GM12878 (cell line): ENCODE results near the gene CHD5. TPM values are rescaled to one million over a fixed set of nuclear protein-coding genes. Genes with fewer than 3 reads are reported as not detected.

Experiments
- ATAC-seq: fragments of 200-7000 bp; cut with Tn5 transposase; 3 replicates; pipeline ENCODE4 v1.9.1; 2020; ENCODE audit warnings: mild to moderate bottlenecking, moderate library complexity
- BruUV-seq: library from RNA; stranded (reverse); fragments of 400-500 nt; replicated peaks from 2 replicates; lab custom pipeline; 2021; lab: Mats Ljungman, UMichigan
- CTCF ChIA-PET: fragments of 300-600 bp; sonication (Branson Sonifier 250); formaldehyde crosslinking; extraction: SDS; loops from one replicate; lab custom pipeline; 2021; ENCODE audit warnings: inconsistent platforms; lab: Yijun Ruan, JAX
- POLR2A ChIA-PET: fragments of 350-600 bp; formaldehyde crosslinking; extraction: SDS; loops from one replicate; lab custom pipeline; 2021; ENCODE audit warnings: inconsistent platforms; lab: Charles Lee
- RAD21 ChIA-PET: fragments of 300-600 bp; sonication (Branson Sonifier 250); formaldehyde crosslinking; loops from one replicate; lab custom pipeline; 2023; ENCODE audit warnings: antibody characterized with exemption; ENCODE audit not compliant: unreplicated experiment; lab: Charles Lee
- SMC1A ChIA-PET: fragments of 300-600 bp; sonication (Branson Sonifier 250); formaldehyde crosslinking; loops from one replicate; lab custom pipeline; 2023; ENCODE audit not compliant: unreplicated experiment, uncharacterized antibody; lab: Charles Lee
- DNase-seq: peaks from one replicate; pipeline ENCODE4 v3.0.0-alpha.2; 2011; ENCODE audit warnings: low read depth, low spot score
- FAIRE-seq: peaks from 3 replicates; lab custom pipeline; 2011; peaks lifted over from hg19 to GRCh38; lab: Jason Lieb, UNC
- H2AFZ ChIP-seq: 2 replicates; pipeline ENCODE4 v1.6.0; 2011; ENCODE audit warnings: low read depth, low read length, control low read depth; ENCODE audit not compliant: control insufficient read depth
- H3K27ac ChIP-seq: 2 replicates; pipeline ENCODE4 v1.5.1; 2011; ENCODE audit warnings: control low read depth; ENCODE audit not compliant: control insufficient read depth, insufficient read depth
- H3K27me3 ChIP-seq, 2 experiments: replicated peaks in 1 of 2; 2 replicates each; pipeline versions ENCODE4 v1.6.0 to v1.6.1; 2011; ENCODE audit warnings: low read length in 1 of 2; ENCODE audit not compliant: control insufficient read depth in 2 of 2, insufficient read depth in 2 of 2
- H3K36me3 ChIP-seq, 2 experiments: 2 replicates each; pipeline ENCODE4 v1.5.1; 2011; ENCODE audit warnings: low read length in 1 of 2; ENCODE audit not compliant: control insufficient read depth in 2 of 2, insufficient read depth in 2 of 2
- H3K4me1 ChIP-seq: 2 replicates; pipeline ENCODE4 v1.6.1; 2011; ENCODE audit warnings: mild to moderate bottlenecking, low read length, moderate library complexity, mixed read lengths; ENCODE audit not compliant: control insufficient read depth, insufficient read depth
- H3K4me2 ChIP-seq: 2 replicates; pipeline ENCODE4 v1.6.0; 2011; ENCODE audit warnings: control low read depth; ENCODE audit not compliant: control insufficient read depth, insufficient read depth
- H3K4me3 ChIP-seq: fragments of 200-600 bp; sonication (generic); 2 replicates; pipeline ENCODE4 v1.5.1; 2016
- H3K79me2 ChIP-seq: 2 replicates; pipeline ENCODE4 v1.6.0; 2011; ENCODE audit warnings: low read length; ENCODE audit not compliant: control insufficient read depth, insufficient read depth
- H3K9ac ChIP-seq: 2 replicates; pipeline ENCODE4 v1.8.0; 2011; ENCODE audit warnings: low read length, control low read depth, mixed read lengths; ENCODE audit not compliant: control insufficient read depth, insufficient read depth
- H3K9me3 ChIP-seq: replicated peaks from 3 replicates; pipeline ENCODE4 v1.5.1; 2011; ENCODE audit warnings: mild to moderate bottlenecking, low read length; ENCODE audit not compliant: control insufficient read depth, insufficient read depth
- H4K20me1 ChIP-seq: 2 replicates; pipeline ENCODE4 v1.6.0; 2011; ENCODE audit not compliant: control insufficient read depth, insufficient read depth
- CBFB ChIP-seq: IDR thresholded peaks from 2 replicates; pipeline ENCODE4 v1.6.1; 2016; ENCODE audit warnings: antibody characterized with exemption, low read depth
- MXI1 ChIP-seq: fragments of 150-350 bp; IDR thresholded peaks from 2 replicates; pipeline ENCODE4 v1.6.1; 2011; ENCODE audit warnings: low read depth, mild to moderate bottlenecking, inconsistent platforms, low read length, improper control_type of control experiment
- PAX8 ChIP-seq: fragments of 450-650 bp; IDR thresholded peaks from 2 replicates; pipeline ENCODE4 v1.6.1; 2017; ENCODE audit warnings: mild to moderate bottlenecking, moderate library complexity
- RUNX3 ChIP-seq: IDR thresholded peaks from 2 replicates; pipeline ENCODE4 v1.6.1; 2012; ENCODE audit warnings: low read length, inconsistent platforms
- SREBF1 ChIP-seq: IDR thresholded peaks from 2 replicates; pipeline ENCODE4 v1.6.1; 2012; ENCODE audit warnings: mild to moderate bottlenecking, low read length
- TAF1 ChIP-seq: IDR thresholded peaks from 2 replicates; pipeline ENCODE4 v1.6.1; 2011; ENCODE audit warnings: mild to moderate bottlenecking, low read depth, low read length, borderline replicate concordance
- WGBS: methylation state at CpG from one replicate; pipeline ENCODE4 v1.1.6; 2016; ENCODE audit warnings: low lambda C conversion rate; ENCODE audit not compliant: insufficient replicate concordance, insufficient coverage; ENCODE audit errors: missing lambda C conversion rate; 5-methylcytosine and 5-hydroxymethylcytosine counted together
- in situ Hi-C: fragments of 300-500 bp; cut with MboI; formaldehyde crosslinking; loops from 9 replicates; pipeline ENCODE4 v1.14.3; 2018; ENCODE audit warnings: mixed read lengths
- intact Hi-C: fragments of 100-400 bp; cut with micrococcal nuclease; formaldehyde crosslinking; loops from one replicate; pipeline ENCODE4 v1.14.2; 2022; ENCODE audit not compliant: unreplicated experiment
- polyA plus RNA-seq, 11 experiments: library from polyadenylated mRNA; depleted of rRNA in 4 of 11; unstranded in 6 of 11; stranded (reverse) in 5 of 11; fragments of >200 nt; fragmentation: Nextera tagmentation in 4 of 11; fragmentation: Illumina TruSeq in 1 of 11; extraction: Ambion mirVana in 4 of 11; extraction: Trizol in 1 of 11; gene quantifications; 1 replicate in 1 of 11; 2 replicates in 10 of 11; pipeline versions ENCODE4 v1.2.1 to v1.2.3, GENCODE V29; 2011 to 2016; ENCODE audit warnings: inconsistent platforms in 2 of 11, missing spikeins in 2 of 11, low read depth in 1 of 11
- total RNA-seq, 4 experiments: library from RNA; depleted of rRNA in 3 of 4; stranded (reverse); fragments of >200 nt in 3 of 4; fragmentation: Illumina TruSeq in 1 of 4; extraction: Trizol in 1 of 4; gene quantifications; 2 replicates each; pipeline versions ENCODE4 v1.2.1 to v1.2.3, GENCODE V29; 2013 to 2021
- TF ChIP-seq, protein P1 (sequence below): fragments of 450-650 bp; IDR thresholded peaks from 2 replicates; pipeline ENCODE4 v1.6.1; 2017; ENCODE audit warnings: low read depth, mild to moderate bottlenecking, moderate library complexity

The CHD5 gene
- total and polyA plus RNA-seq, 10 of the 15 experiments (the other 5 are each of a cell fraction or from before 2014, with no cell fraction given), result 0.03 to 0.49 (median 0.13) TPM; not detected in 3

DNA sequence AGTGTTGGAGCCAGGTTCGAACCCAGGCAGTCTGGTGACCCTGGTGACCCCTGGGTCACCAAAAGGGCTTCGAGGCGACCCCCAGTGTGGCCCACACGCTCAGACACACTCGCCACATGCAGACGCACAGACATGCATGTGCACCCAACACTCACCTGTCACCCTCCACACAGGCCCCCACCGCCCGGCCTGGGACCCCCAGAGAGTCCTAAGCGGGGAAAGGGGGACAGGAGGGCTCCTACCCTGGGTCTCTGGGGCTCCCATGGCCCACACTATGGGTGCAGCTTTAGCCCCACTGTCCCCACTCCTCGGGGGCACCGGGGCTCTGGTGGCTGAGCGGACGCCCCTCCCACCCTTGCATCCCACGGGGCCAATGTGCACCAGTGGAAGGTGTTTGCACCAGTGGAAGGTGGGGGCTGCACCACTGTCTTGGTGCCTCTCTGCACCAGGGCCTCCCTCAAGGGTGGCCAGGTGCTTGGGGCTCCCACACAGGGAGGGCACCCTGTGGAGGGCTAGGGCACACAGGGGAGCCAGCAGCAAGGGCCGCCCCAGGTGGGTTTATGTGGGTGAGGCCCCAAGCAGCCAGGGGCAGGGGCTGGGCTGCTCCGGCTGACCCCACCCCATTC lies 9.9 kb downstream of the CHD5 start (continued):
- TF ChIP-seq, protein P1, sequence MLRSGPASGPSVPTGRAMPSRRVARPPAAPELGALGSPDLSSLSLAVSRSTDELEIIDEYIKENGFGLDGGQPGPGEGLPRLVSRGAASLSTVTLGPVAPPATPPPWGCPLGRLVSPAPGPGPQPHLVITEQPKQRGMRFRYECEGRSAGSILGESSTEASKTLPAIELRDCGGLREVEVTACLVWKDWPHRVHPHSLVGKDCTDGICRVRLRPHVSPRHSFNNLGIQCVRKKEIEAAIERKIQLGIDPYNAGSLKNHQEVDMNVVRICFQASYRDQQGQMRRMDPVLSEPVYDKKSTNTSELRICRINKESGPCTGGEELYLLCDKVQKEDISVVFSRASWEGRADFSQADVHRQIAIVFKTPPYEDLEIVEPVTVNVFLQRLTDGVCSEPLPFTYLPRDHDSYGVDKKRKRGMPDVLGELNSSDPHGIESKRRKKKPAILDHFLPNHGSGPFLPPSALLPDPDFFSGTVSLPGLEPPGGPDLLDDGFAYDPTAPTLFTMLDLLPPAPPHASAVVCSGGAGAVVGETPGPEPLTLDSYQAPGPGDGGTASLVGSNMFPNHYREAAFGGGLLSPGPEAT, result no peak
- TF ChIP-seq MXI1, result no peak
- no peak for TF ChIP-seq CBFB
- TF ChIP-seq, all 136 proteins: peak for 0

DNA sequence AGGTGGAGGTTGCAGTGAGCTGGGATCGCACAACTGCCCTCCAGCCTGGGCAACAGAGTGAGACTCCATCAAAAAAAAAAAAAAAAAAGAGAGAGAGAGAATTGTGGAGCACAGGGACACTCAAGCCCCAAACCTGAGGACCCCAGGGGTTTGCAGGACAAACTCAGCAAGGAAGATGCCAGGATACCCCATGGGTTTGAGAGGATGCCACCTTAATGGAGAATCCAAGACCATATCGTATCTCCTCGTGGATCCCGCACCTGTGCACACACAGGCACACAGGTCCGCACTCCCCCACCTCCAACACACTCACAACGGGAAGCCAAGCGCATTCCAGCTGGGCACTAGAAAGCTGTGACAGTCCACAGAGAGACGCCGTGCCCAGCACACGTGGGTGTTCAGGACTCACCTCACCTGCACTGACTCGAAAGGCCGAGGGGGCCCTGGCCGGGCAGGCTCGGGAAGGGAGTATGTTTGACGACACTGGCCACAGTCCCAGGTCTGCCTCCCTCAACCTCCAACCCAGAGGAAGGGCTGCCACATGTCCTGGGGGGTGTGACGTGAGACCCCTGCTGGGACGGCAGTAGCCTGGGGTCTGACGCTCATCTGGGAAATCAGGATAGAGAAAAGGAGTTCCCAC lies 11.1 kb downstream of the CHD5 start:
- intact Hi-C loops, result loop anchor here (5.0 kb wide), 1 partner anchor 52 kb away; no protein-coding TSS in a partner anchor
- ChIA-PET POLR2A (no interaction called here), RAD21 (no interaction called here)

More for the DNA sequence above, 11.1 kb downstream of the CHD5 start:
- 32% methylated on average over 17 of the region's 18 CpGs for WGBS
- H3K27me3 ChIP-seq, result no peaks in the 10 kb centered on the region; a peak in 2 of 4 replicates
- no peak overlapping the region for H3K9ac ChIP-seq
- BruUV-seq, result no TSS peak
- no peak overlapping the region for H3K4me2 ChIP-seq
- ChIA-PET SMC1A (no interaction called here), CTCF (no interaction called here)
- TF ChIP-seq TAF1, result no peak
- no peak for TF ChIP-seq SREBF1
- no peak for TF ChIP-seq PAX8
- no peak for TF ChIP-seq RUNX3
- H3K27ac ChIP-seq, result no peak overlapping the region
- H3K79me2 ChIP-seq, result no peaks in the 10 kb centered on the region
- H2AFZ ChIP-seq, result no peak overlapping the region
- no peak overlapping the region for H3K4me3 ChIP-seq
- in situ Hi-C loops, result no loop called here
- H3K4me1 ChIP-seq, result no peaks in the 10 kb centered on the region
- DNase-seq (no peak), FAIRE-seq (no peak), ATAC-seq (no peak)
- no peaks in the 10 kb centered on the region for H3K36me3 ChIP-seq
- H3K9me3 ChIP-seq, result no peaks in the 10 kb centered on the region; the same call in 2 of the 3 replicates
- H4K20me1 ChIP-seq, result no peaks in the 10 kb centered on the region
